Measurements from ENCODE around the gene OR8G1.
"Not testable (repeated sequence)": the region's sequence is repeated elsewhere in the genome, so short reads cannot be mapped to it uniquely, and the experiment has no call there.

The OR8G1 gene

DNA sequence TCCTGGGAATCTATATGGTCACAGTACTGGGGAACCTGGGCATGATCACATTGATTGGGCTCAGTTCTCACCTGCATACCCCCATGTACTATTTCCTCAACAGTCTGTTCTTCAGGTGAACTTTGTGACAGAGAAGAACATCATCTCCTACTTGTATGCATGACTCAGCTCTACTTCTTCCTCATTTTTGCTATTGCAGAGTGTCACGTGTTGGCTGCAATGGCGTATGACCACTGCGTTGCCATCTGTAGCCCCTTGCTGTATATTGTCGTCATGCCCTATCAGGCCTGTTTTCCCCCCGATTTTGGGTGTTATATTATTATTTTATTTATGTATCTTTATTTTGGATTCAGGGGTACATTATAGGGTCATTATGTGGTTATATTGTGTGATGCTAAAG, 2.4 kb upstream of the OR8G1 start:
- no peak for DNase-seq

DNA sequence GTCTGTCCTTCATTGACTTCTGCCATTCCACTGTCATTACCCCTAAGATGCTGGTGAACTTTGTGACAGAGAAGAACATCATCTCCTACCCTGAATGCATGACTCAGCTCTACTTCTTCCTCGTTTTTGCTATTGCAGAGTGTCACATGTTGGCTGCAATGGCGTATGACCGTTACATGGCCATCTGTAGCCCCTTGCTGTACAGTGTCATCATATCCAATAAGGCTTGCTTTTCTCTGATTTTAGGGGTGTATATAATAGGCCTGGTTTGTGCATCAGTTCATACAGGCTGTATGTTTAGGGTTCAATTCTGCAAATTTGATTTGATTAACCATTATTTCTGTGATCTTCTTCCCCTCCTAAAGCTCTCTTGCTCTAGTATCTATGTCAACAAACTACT, 9.0 kb downstream of the OR8G1 start:
- not testable (repeated sequence) for DNase-seq

DNA sequence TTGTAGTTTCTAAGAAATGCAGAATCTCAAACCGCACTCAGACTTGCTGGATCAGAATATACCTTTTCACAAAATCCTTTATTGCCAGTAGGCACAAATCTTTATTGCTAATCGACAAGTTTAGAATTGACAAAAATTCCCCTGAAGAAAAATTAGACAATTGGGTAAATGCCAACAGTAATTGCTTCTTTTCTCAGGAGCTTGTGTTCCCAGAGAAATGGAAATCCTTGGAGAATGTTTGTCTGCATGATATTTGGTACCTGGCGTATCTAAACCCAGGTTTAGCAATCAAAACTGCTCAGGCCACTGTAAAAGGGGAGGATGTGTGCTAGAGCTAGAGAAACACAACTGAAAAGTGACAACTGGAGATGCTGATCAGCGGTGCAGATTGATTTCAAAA, 15.2 kb downstream of the OR8G1 start, which contains the start of gene OR8G5:
OR8G5 (plus strand) TSS at position 301 of the 400 bp plus-strand sequence. CDS start 8,556 bp downstream, outside the sequence.
- DNase-seq: no peak

DNA sequence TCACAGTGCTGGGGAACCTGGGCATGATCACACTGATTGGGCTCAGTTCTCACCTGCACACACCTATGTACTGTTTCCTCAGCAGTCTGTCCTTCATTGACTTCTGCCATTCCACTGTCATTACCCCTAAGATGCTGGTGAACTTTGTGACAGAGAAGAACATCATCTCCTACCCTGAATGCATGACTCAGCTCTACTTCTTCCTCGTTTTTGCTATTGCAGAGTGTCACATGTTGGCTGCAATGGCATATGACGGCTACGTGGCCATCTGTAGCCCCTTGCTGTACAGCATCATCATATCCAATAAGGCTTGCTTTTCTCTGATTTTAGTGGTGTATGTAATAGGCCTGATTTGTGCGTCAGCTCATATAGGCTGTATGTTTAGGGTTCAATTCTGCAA, 24.1 kb downstream of the OR8G1 start:
- DNase-seq: not testable (repeated sequence)

DNA sequence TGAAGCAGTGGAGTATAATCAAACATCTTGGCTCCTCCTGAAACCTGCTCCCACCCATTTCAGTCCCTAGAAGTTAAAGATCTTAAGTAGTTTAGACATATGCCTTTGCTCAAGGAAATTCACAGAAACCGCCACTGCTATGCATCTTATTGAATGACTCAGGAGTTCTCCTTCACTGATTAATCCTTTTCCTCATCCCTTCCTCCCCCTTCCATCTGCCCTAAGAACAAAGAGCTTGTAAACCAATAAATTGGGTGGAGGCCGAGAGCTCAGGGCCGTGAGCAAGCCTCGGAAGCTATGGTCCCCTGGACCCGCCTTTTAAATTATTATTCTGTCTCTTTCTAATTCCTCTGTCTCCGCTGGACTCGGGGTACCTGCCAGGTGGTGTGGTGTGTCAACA, 30.0 kb downstream of the OR8G1 start:
- DNase-seq: not testable (repeated sequence)

DNA sequence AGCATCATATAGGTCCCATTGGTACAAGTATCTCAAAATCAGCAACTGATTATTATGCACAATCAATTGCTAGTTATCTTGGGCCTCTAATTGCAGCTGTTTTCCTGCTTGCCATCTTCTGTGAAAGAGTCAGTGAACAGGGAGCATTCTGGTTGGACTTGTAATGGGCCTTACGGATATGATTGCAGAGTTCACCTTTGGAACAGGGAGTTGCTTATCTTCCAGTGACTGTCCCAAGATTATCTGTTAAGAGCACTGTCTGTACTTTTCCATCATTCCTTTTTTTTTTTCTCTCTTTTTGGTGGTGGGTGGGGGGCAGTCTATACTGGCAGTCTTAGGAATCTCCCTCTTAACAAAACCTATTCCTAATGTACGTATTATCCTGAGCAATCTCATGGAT, 33.1 kb downstream of the OR8G1 start:
- no peak for DNase-seq

DNA sequence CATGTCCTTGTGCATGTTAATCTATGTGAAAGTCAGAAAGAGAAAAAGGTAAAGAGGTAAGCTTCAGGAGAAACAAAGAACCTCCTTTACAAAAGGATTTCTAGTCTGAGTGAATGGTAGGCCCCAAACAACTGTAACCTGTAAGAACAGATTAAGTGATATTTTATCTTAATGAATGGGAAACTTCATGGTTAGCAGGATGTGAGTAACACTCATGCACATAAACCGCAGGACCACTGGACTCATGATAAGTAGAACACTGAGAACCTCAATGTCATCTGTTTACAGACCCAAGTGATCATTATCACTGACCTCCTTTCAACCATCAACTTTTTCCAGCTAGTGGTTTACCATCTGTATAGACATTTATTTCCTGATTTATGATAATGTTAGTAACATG, 35.2 kb downstream of the OR8G1 start:
- no peak for DNase-seq

DNA sequence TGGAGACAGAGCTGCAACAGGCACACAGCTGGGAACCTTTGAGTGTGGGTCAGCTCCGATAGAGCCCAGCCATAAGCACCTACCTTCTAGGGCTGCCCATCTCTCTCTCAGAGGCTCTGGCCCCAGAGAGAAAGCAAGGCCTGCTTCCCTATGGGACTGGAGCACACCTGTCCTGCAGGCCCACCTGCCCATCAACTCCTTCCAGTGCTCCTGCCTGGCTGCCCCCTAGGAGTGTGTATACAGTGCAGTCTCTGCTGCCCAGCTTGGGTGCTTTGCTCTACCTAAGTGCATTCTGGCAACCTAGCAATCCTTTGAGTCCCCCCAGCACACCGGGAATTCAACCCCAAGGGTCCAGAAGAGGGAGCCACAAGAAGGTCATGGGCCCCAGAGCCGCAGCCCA, 36.3 kb downstream of the OR8G1 start:
- no peak for DNase-seq

DNA sequence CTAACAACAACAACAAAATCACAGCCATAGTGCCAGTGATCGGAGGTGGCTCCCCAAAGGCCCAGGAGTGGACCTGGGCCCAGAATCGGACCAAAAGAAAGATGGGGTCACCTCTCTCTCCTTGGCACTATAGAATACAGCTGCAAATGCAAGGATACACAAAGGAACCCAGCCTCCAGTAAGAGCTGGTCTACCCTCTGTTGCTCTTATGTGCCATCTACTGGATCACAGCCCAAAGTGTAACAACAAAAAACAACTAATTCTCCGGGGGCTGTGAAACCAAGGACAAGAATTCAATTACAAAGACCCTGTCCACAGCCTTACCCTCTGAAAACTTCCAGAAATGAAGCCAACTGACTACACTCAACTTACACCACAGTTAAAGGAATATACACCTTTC, 36.9 kb downstream of the OR8G1 start:
- DNase-seq: no peak

DNA sequence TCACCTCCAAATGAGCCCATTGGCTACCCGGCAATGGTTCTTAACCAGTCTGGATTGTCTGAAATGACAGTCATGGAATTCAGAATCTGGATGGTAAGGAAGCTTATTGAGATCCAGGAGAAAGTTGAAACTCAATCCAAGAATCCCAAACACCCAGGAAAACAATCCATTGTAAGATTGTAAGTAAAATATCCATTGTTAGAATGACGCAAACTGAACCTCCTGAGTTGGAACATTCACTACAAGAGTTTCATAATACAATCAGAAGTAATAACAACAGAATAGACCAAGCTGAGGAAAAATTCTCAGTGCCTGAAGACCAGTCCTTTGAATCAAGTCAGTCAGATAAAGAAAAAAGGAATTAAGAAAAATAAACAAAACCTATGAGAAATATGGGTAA, 37.4 kb downstream of the OR8G1 start:
- DNase-seq: no peak

DNA sequence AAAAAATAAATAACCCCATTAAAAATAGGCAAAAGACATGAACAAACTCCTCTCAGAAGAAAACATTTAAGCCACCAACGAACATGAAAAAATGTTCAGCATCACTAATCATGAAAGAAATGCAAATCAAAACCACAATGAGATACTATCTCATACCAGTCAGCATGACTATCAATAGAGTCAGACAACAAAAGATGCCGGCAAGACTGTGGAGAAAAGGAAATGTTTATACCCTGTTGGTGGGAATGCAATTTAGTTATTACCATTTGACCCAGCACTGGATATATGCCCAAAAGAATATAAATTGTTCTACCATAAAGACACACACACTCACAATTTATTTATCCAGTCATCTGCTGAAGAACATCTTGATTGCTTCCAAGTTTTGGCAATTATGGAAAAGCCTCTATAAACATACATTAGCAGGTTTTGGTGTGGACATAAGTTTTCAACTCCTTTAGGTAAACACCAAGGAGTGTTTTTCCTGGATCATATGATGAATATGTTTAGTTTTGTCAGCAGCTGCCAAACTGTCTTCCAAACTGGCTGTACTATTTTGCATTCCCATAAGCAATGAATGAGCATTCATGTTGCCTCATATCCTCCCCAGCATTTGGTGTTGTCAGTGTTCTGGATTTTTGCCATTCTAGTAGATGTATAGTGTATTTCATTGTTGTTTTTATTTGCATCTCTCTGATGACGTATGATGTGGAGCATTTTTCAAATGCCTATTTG, 44.9 kb downstream of the OR8G1 start:
- DNase-seq: no peak

DNA sequence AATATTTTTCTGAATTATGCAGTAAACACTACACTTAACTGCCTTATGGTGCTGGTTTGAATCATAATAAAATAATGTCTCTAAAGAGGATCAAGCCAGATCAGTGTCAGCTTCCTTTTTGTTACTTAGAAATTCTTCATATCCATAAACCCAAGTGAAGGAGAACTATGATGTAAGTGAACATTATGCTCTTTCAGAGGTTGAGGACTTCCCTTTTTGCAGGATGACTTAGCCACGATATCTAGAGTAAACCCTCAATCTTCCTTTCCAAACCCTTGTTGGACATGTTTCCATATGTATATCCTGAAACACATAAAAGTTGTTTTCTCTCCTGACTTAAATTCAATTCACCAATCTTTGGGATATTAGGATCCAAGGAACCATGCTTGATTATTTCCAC, 53.8 kb downstream of the OR8G1 start:
- DNase-seq: no peak

DNA sequence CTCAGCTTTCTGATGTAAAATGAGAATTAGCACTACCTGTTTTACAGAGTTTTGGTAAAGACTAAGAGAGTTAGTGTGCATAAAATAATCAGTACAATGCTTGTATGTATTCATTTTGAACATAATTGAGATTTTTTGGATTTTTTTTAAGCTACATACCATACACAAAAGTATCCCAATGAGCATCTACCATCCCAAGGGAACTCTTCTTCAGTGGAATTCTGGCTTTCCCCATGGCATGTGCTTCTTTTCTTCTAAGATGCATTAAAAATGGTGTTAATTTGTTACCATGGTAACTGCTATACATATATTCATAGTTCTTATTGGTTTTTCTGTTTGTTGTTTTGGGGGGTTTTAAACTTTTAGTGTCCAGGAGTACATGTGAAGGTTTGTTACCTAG, 55.1 kb downstream of the OR8G1 start:
- no peak for DNase-seq

DNA sequence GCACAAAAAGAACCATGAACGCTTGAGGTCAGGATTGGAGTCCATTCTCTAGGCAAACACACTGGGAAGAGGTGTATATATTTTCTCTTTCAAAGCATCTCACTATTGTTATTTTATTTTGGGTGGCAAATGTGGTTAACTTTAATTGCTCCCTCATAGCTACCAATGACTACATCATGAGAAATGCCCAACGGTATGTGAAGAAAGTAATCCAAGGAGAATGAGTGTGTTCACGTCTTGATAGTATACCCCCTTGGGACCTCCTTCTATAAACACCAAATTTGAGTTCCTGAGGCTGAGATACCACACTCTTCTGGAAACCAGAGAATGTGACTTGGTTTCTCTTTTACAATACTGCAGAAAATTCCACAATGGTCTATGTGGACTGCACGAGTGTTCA, 57.0 kb downstream of the OR8G1 start:
- DNase-seq: no peak

DNA sequence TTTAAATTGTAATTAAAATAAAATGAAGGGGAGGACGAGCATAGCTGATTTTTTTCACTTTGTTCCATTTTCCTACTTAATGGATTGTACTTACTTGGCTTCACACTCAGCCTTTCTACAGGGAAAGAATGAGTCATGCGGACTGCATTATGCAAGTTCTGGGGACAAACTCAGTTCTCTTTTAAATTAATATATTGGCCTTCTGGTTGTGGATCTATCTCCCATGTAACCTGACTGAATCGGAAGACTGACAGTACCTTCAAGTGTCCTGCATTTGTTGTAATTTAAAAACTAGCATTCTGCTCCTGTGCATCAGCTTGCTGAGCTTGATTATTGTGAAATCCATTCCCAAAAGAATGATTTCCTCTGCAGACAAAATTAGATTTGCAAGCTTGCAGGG, 60.7 kb downstream of the OR8G1 start:
- no peak for DNase-seq

DNA sequence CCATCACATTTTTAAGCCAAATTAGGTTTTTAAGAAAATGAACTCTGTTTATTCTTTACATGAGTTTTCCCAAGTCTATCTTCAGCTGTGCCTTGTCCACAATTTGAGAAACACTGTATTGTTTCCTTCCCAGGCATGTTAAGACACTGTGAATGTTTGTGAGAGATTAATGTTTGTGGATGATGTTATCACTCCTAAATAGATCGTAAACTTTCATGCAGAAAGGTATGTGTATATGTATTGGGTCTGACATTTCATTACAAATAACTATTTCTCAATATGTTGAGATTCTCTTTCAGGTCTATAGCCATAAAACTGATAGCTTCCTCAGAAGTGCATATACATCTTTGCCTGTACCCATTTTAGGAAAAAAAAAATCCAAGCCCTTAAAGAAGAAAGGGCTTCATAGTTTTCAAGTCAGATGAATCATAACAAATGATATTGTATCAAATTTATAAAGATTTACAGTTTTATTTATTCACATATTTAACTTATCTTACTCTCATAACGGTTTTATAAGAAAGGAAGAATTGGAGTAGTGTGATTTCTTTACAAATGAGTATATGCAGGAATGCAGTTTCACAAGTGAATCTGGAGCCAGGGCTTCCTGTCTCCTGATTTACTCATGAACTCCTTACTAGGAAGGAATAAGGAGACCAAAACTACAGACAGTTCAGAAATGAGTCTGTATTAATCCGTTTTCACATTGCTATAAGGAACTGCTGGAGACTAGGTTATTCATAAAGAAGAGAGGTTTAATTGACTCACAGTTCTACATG, 61.6 kb downstream of the OR8G1 start:
- DNase-seq: no peak

Data from stimulated activated CD4-positive, alpha-beta T cell treated with anti-CD3 and anti-CD28 coated beads, Interleukin-2, amount 100 ng/mL, for 24 hours (primary cell).